Measurements from ENCODE around the gene SAMD10. TPM values are rescaled to one million over a fixed set of nuclear protein-coding genes. Genes with fewer than 3 reads are reported as not detected.

Gene SAMD10
- total RNA-seq, 4 donors from 2014 or later = 5.1 to 15.9 (median 6.8) TPM

DNA sequence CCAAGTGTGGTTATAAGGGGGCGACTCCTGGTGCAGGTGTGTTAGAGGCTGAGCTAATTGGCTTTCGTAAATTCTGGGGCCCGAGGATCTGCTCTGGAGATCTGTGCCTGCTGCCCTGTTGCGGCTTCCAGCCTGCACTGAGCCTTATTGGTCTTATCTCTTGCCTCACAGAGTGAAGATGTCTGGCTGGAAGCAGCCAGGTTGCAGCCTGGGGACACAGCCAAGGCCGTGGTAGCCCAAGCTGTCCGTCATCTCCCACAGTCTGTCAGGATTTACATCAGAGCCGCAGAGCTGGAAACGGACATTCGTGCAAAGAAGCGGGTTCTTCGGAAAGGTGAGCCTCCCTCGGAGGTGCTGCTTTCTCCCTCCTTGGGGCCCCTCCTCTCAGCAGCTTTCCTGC is 21.5 kb upstream of the SAMD10 start:
- TF ChIP-seq, protein P1, sequence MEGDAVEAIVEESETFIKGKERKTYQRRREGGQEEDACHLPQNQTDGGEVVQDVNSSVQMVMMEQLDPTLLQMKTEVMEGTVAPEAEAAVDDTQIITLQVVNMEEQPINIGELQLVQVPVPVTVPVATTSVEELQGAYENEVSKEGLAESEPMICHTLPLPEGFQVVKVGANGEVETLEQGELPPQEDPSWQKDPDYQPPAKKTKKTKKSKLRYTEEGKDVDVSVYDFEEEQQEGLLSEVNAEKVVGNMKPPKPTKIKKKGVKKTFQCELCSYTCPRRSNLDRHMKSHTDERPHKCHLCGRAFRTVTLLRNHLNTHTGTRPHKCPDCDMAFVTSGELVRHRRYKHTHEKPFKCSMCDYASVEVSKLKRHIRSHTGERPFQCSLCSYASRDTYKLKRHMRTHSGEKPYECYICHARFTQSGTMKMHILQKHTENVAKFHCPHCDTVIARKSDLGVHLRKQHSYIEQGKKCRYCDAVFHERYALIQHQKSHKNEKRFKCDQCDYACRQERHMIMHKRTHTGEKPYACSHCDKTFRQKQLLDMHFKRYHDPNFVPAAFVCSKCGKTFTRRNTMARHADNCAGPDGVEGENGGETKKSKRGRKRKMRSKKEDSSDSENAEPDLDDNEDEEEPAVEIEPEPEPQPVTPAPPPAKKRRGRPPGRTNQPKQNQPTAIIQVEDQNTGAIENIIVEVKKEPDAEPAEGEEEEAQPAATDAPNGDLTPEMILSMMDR (IDR thresholded peaks at IDR 0.05) = no peak
- no peak for TF ChIP-seq POLR2A (IDR thresholded peaks at IDR 0.05)
- H3K4me3 ChIP-seq = no peak overlapping the region
- no peak for DNase-seq
- no peaks in the 10 kb centered on the region for H3K9me3 ChIP-seq
- peaks cover 19 to 32% (median 25%) of the 10 kb centered on the region in 3 donors for H3K4me1 ChIP-seq
- no peaks in the 10 kb centered on the region for H3K27me3 ChIP-seq
- 93 to 97% methylated on average over 6 of the region's 12 CpGs for WGBS, 2 donors
- H3K36me3 ChIP-seq = peaks cover 15 to 99% (median 53%) of the 10 kb centered on the region in 3 donors
- H3K27ac ChIP-seq = no peak overlapping the region
- intact Hi-C loops (cut with DNase I) = no loop called here

DNA sequence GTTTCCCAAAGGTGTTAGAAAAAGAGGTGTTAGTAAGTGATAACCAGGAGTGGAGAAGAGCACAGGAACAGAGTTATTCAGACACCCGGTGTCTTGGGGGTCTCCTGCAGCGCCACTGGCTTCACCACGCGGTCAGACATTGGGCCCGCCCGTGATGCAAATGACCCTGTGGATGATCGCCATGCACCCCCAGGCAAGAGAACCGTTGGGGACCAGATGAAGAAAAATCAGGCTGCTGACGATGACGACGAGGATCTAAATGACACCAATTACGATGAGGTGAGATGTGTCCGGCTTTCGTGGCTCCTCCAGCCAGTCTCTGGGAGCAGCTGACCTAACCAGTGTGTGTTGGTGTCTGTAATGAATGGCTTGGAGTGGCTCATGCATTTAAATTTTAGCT is 3.5 kb upstream of the SAMD10 start:
- DNase-seq = no peak
- no peak overlapping the region for H3K4me3 ChIP-seq
- WGBS, 2 donors = 89 to 91% methylated on average over 14 of the region's 14 CpGs
- no peaks in the 10 kb centered on the region for H3K9me3 ChIP-seq
- no peak for TF ChIP-seq POLR2A (IDR thresholded peaks at IDR 0.05)
- TF ChIP-seq, protein P1 (IDR thresholded peaks at IDR 0.05) = no peak
- peaks cover 36 to 49% (median 40%) of the 10 kb centered on the region in 3 donors for H3K4me1 ChIP-seq
- intact Hi-C loops (cut with DNase I) = loop anchor here (10.0 kb wide), 1 partner anchor 52 kb away; the partner anchor contains the start of gene C20orf204
- no peak overlapping the region for H3K27ac ChIP-seq
- peaks cover 5 to 56% (median 24%) of the 10 kb centered on the region in 3 donors for H3K36me3 ChIP-seq
- no peaks in the 10 kb centered on the region for H3K27me3 ChIP-seq

DNA sequence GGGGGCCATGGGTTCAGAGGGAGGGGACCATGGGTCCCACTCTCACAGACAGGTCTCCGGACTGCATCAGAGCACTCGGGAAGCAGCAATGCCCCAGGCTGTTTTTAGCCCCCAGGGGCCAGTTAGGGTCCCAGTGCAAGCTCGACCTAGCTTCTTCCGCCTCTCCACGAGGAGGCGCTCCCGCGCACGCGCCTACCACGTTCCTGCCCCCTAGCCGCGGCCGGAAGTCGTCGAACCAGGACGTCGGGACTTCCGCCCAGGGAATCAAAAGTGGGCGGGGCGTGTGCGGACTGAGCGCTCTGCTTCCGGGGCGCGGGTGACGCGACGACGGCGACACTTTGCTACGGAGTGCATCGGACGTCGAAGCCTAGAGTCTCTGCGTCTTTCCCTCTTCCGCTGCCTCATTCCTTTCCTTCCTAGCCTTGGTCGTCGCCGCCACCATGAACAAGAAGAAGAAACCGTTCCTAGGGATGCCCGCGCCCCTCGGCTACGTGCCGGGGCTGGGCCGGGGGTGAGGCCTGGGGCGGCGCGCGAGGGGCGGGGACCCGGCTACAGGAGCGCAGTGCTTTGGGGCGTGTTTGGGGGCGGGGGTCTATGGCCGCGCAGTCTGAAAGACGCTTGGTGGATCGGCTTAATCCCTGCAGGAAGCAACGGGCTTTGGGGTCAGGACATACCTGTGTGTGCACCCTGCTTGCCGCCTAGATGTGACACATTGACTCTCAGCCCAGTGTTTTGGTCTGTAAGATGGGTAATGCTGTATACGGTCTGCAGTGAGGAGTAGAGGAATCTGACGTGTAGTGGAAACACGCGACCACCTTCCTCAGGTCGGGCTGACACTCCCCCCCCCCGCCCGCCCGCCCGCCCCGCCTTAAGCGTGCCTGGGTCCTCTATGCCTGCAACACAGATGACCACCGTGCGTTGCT is 1.6 kb upstream of the SAMD10 start, which contains the start of gene PRPF6:
TSS of gene PRPF6 (plus strand) at position 327 of the 923 bp plus-strand sequence. CDS start at position 441, 114 bp downstream.
- Histone ChIP-seq H3K27me3 (no peaks in the 10 kb centered on the region), H3K4me1 (peaks cover 37 to 56% (median 44%) of the 10 kb centered on the region in 3 donors), H3K4me3 (peak within 1 kb of the TSS; percentile 81 to 99 (median 90)), H3K36me3 (peaks cover 5 to 47% (median 21%) of the 10 kb centered on the region in 3 donors), H3K27ac (peak within 1 kb of the TSS; percentile 86 to 95 (median 89)), H3K9me3 (no peaks in the 10 kb centered on the region)
- peak in 3 of 4 donors; percentile 61 to 75 (median 67) for TF ChIP-seq POLR2A (IDR thresholded peaks at IDR 0.05)
- TF ChIP-seq, protein P1 (IDR thresholded peaks at IDR 0.05) = peak; percentile 68 to 97 (median 78)
- DNase-seq = peak; percentile 73
- intact Hi-C loops (cut with DNase I) = loop anchor here (10.0 kb wide), 1 partner anchor 54 kb away; the partner anchor contains the start of gene C20orf204
- WGBS, 2 donors = 0% methylated on average over 12 to 29 of the region's 75 CpGs

DNA sequence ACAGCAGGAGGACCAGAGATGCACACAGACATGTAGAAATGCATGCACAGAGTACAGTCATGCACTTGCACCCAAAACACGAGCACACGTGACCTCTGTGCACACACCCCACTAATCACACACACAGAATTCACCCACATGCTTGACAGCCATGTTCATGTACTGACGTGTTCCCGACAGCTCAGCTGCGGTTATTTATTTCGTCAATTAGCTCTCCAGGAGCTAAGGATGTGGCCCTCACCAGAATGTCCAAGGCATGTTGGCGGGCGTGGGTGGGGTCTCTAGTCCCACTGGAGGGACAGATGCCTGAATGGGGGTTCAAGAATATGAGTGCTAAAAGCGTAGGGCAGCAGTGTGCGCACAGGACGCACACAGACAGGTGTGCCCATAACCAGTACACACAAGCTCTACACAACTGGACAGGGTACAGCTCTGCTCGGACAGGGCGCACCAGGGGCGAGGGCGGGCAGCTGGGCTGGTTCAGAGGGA is 919 bp upstream of the SAMD10 start:
- intact Hi-C loops (cut with DNase I) = loop anchor here (10.0 kb wide), 1 partner anchor 54 kb away; the partner anchor contains the start of gene C20orf204
- H3K4me1 ChIP-seq = peaks cover 37 to 56% (median 44%) of the 10 kb centered on the region in 3 donors
- no peaks in the 10 kb centered on the region for H3K9me3 ChIP-seq

More for the DNA sequence above, 919 bp upstream of the SAMD10 start:
- TF ChIP-seq, protein P1 (IDR thresholded peaks at IDR 0.05) = no peak
- TF ChIP-seq POLR2A (IDR thresholded peaks at IDR 0.05) = no peak
- DNase-seq = no peak
- H3K27me3 ChIP-seq = no peaks in the 10 kb centered on the region
- peak overlapping the region; percentile 86 to 95 (median 89) for H3K27ac ChIP-seq
- WGBS, 2 donors = 28 to 29% methylated on average over 12 to 15 of the region's 15 CpGs
- H3K36me3 ChIP-seq = peaks cover 0 to 47% (median 16%) of the 10 kb centered on the region in 3 donors
- H3K4me3 ChIP-seq = peak overlapping the region; percentile 81 to 99 (median 90)

Data from esophagus squamous epithelium (tissue), 5 donors.